ENCODE measurements around the gene DDX24. TPM values are rescaled to one million over a fixed set of nuclear protein-coding genes. Genes with fewer than 3 reads are reported as not detected.

The DDX24 gene
- total RNA-seq, 2 donors from 2014 or later, result 131 to 137 TPM

GRCh38 chr14:94115631-94116030, 34.6 kb upstream of the DDX24 start:
- H3K4me3 ChIP-seq (ENCODE audit: low read length), result no peak overlapping the region
- Mint-ChIP-seq H3K9me3 (peaks cover 3% of the 10 kb centered on the region), H3K4me3 (no peak overlapping the region), H3K4me1 (no peaks in the 10 kb centered on the region), H3K36me3 (ENCODE audit: low read depth) (no peaks in the 10 kb centered on the region), H3K27ac (no peak overlapping the region), H3K27me3 (ENCODE audit: insufficient read depth) (peaks cover 11% of the 10 kb centered on the region)
- no peaks in the 10 kb centered on the region for H3K4me1 ChIP-seq (ENCODE audit: control insufficient read depth, insufficient read depth, low read length)
- H3K36me3 ChIP-seq (ENCODE audit: control insufficient read depth, insufficient read depth, low read length), result no peaks in the 10 kb centered on the region
- H3K9me3 ChIP-seq (ENCODE audit: control insufficient read depth, low read length), result no peaks in the 10 kb centered on the region
- 87 to 91% methylated on average over 5 to 15 of the region's 15 CpGs for WGBS, 2 experiments (ENCODE audit: insufficient coverage in 1 of 2, insufficient read length in 1 of 2)
- no peak for DNase-seq
- H3K27ac ChIP-seq (ENCODE audit: low read depth, low read length), result no peak overlapping the region
- no peak overlapping the region for H3K9ac ChIP-seq (ENCODE audit: extremely low read depth, low read length, poor library complexity, severe bottlenecking)
- H3K27me3 ChIP-seq (ENCODE audit: control insufficient read depth, insufficient read depth, low read length, poor library complexity, severe bottlenecking), result no peaks in the 10 kb centered on the region
- TF ChIP-seq CTCF (conservative IDR thresholded peaks at IDR 0.05), result no peak

GRCh38 chr14:94115058-94115591, 34.1 kb upstream of the DDX24 start:
- Histone ChIP-seq H3K9me3 (ENCODE audit: control insufficient read depth, low read length) (no peaks in the 10 kb centered on the region), H3K9ac (ENCODE audit: extremely low read depth, low read length, poor library complexity, severe bottlenecking) (no peak overlapping the region), H3K4me1 (ENCODE audit: control insufficient read depth, insufficient read depth, low read length) (no peaks in the 10 kb centered on the region), H3K27me3 (ENCODE audit: control insufficient read depth, insufficient read depth, low read length, poor library complexity, severe bottlenecking) (no peaks in the 10 kb centered on the region), H3K27ac (ENCODE audit: low read depth, low read length) (no peak overlapping the region), H3K36me3 (ENCODE audit: control insufficient read depth, insufficient read depth, low read length) (no peaks in the 10 kb centered on the region), H3K4me3 (ENCODE audit: low read length) (no peak overlapping the region)
- no peak overlapping the region for H3K27ac Mint-ChIP-seq
- peak; percentile 13 for DNase-seq
- no peaks in the 10 kb centered on the region for H3K9me3 Mint-ChIP-seq
- peaks cover 8% of the 10 kb centered on the region for H3K27me3 Mint-ChIP-seq (ENCODE audit: insufficient read depth)
- TF ChIP-seq CTCF (conservative IDR thresholded peaks at IDR 0.05), result no peak
- no peaks in the 10 kb centered on the region for H3K4me1 Mint-ChIP-seq
- no peak overlapping the region for H3K4me3 Mint-ChIP-seq
- WGBS, 2 experiments (ENCODE audit: insufficient coverage in 1 of 2, insufficient read length in 1 of 2), result 88 to 90% methylated on average over 3 to 4 of the region's 4 CpGs
- no peaks in the 10 kb centered on the region for H3K36me3 Mint-ChIP-seq (ENCODE audit: low read depth)

- no peak overlapping the region for H3K9ac ChIP-seq (ENCODE audit: extremely low read depth, low read length, poor library complexity, severe bottlenecking)
- WGBS, 2 experiments (ENCODE audit: insufficient coverage in 1 of 2, insufficient read length in 1 of 2), result 89 to 90% methylated on average over 2 to 5 of the region's 5 CpGs
- H3K27me3 Mint-ChIP-seq (ENCODE audit: insufficient read depth), result peaks cover 8% of the 10 kb centered on the region
- H3K27ac Mint-ChIP-seq, result no peak overlapping the region
- H3K27me3 ChIP-seq (ENCODE audit: control insufficient read depth, insufficient read depth, low read length, poor library complexity, severe bottlenecking), result no peaks in the 10 kb centered on the region
- H3K4me1 Mint-ChIP-seq, result no peaks in the 10 kb centered on the region
- DNase-seq, result peak; percentile 13
- H3K4me3 Mint-ChIP-seq, result no peak overlapping the region
- H3K27ac ChIP-seq (ENCODE audit: low read depth, low read length), result no peak overlapping the region
- no peaks in the 10 kb centered on the region for H3K4me1 ChIP-seq (ENCODE audit: control insufficient read depth, insufficient read depth, low read length)
- no peak overlapping the region for H3K4me3 ChIP-seq (ENCODE audit: low read length)
- H3K36me3 Mint-ChIP-seq (ENCODE audit: low read depth), result no peaks in the 10 kb centered on the region
- no peaks in the 10 kb centered on the region for H3K9me3 Mint-ChIP-seq
- TF ChIP-seq CTCF (conservative IDR thresholded peaks at IDR 0.05), result no peak
- H3K9me3 ChIP-seq (ENCODE audit: control insufficient read depth, low read length), result no peaks in the 10 kb centered on the region
- H3K36me3 ChIP-seq (ENCODE audit: control insufficient read depth, insufficient read depth, low read length), result no peaks in the 10 kb centered on the region
Observed at GRCh38 chr14:94114589-94115057, 33.6 kb upstream of the DDX24 start.

Measured in endodermal cell (in vitro differentiated cells).